ENCODE measurements around the gene MESP1. TPM values are rescaled to one million over a fixed set of nuclear protein-coding genes. Genes with fewer than 3 reads are reported as not detected.
A peak's percentile ranks its signal among the peaks of the same experiment; 100 is the strongest.

Gene MESP1
- polyA plus RNA-seq, 1 donor from 2014 or later, result 4.8 TPM

DNA sequence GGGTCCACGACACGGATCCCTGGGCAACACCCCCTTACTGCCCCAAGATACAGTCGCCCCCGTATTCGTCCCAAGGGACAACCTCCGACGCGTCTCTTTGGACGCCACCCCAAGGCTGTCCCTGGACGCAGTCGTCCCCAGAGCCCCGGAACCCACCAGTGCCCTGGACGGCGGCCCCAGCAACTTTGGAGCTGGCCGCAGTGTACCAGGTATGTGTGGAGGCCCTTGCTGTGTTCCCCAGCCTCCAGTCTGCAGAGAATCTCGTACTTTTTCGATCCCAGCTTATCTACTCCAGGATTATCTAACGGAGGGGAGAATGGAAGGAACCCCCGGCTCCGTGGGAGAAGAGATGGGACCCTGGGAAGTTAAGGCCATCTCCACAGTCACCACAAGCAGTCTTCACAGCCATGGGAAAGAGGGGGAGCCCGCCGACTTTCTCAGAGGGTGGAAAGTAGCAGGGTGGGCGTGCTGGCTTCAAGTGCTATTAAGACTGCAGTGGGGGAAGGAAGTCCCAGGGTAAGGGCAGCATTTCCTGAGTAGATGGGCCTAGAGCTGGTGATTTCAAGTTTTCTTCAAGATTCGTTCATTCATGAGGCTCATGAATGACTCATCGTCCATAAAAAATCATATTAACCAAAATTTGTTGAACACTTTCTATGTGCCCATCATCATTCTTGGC is 26.2 kb upstream of the MESP1 start:
- Histone ChIP-seq H3K9me3 (ENCODE audit: low read length) (no peaks in the 10 kb centered on the region), H3K4me2 (ENCODE audit: low read length) (no peak overlapping the region), H3K27ac (ENCODE audit: low read length) (no peak overlapping the region), H3K79me2 (replicated peaks; ENCODE audit: insufficient read depth, low read length) (no peaks in the 10 kb centered on the region), H3K9me2 (ENCODE audit: insufficient read depth, low read length) (no peaks in the 10 kb centered on the region), H3K9ac (ENCODE audit: low read length) (no peak overlapping the region), H3K4me3 (ENCODE audit: low read length) (peak overlapping the region; percentile 77), H3K27me3 (ENCODE audit: insufficient read depth, low read depth, low read length) (peaks cover 3% of the 10 kb centered on the region), H3F3A (ENCODE audit: insufficient read depth, low read length, poor library complexity, severe bottlenecking) (no peaks in the 10 kb centered on the region), H4K20me1 (ENCODE audit: insufficient read depth) (no peaks in the 10 kb centered on the region), H2AFZ (ENCODE audit: low read depth, low read length) (no peak overlapping the region), H3K36me3 (ENCODE audit: insufficient read depth, low read length) (no peaks in the 10 kb centered on the region)
- TF ChIP-seq, protein P1, sequence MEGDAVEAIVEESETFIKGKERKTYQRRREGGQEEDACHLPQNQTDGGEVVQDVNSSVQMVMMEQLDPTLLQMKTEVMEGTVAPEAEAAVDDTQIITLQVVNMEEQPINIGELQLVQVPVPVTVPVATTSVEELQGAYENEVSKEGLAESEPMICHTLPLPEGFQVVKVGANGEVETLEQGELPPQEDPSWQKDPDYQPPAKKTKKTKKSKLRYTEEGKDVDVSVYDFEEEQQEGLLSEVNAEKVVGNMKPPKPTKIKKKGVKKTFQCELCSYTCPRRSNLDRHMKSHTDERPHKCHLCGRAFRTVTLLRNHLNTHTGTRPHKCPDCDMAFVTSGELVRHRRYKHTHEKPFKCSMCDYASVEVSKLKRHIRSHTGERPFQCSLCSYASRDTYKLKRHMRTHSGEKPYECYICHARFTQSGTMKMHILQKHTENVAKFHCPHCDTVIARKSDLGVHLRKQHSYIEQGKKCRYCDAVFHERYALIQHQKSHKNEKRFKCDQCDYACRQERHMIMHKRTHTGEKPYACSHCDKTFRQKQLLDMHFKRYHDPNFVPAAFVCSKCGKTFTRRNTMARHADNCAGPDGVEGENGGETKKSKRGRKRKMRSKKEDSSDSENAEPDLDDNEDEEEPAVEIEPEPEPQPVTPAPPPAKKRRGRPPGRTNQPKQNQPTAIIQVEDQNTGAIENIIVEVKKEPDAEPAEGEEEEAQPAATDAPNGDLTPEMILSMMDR (IDR thresholded peaks at IDR 0.05; ENCODE audit: poor library complexity, severe bottlenecking), result no peak
- TF ChIP-seq TAF1 (IDR thresholded peaks at IDR 0.05; ENCODE audit: low read depth), result no peak
- TF ChIP-seq RAD21 (conservative IDR thresholded peaks at IDR 0.05), result no peak
- no peak for TF ChIP-seq EZH2 (IDR thresholded peaks at IDR 0.05; ENCODE audit: borderline replicate concordance, insufficient read depth, low read length, poor library complexity, severe bottlenecking)

DNA sequence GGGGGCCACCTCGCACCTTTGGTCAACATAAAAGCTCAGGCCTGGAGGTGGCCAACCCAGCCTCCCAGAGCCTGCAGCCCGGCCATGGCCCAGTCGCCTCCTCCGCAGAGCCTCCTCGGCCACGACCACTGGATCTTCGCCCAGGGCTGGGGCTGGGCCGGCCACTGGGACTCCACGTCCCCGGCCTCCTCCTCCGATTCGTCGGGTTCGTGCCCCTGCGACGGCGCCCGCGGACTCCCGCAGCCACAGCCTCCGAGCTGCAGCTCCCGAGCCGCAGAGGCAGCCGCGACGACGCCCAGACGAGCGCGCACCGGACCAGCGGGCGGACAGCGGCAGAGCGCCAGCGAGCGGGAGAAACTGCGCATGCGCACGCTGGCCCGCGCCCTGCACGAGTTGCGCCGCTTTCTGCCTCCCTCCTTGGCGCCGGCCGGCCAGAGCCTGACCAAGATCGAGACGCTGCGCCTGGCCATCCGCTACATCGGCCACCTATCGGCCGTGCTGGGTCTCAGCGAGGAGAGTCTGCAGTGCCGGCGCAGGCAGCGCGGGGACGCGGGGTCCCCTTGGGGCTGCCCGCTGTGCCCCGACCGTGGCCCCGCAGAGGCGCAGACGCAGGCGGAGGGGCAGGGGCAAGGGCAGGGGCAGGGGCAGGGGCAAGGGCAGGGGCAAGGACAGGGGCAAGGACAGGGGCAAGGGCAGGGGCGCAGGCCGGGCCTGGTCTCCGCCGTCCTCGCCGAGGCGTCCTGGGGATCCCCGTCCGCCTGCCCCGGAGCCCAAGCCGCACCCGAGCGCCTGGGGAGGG is 25.4 kb upstream of the MESP1 start, which contains the start of gene MESP2:
MESP2 (plus strand) TSS at position 59 of the 799 bp plus-strand sequence; CDS start at position 85, 26 bp downstream.
- H3K27me3 ChIP-seq (ENCODE audit: insufficient read depth, low read depth, low read length), result peaks cover 3% of the 10 kb centered on the region
- H3K9me3 ChIP-seq (ENCODE audit: low read length), result no peaks in the 10 kb centered on the region
- no peaks in the 10 kb centered on the region for H3K9me2 ChIP-seq (ENCODE audit: insufficient read depth, low read length)
- H3K4me2 ChIP-seq (ENCODE audit: low read length), result no peak within 1 kb of the TSS
- H2AFZ ChIP-seq (ENCODE audit: low read depth, low read length), result peak within 1 kb of the TSS; percentile 32
- no peak within 1 kb of the TSS for H3K27ac ChIP-seq (ENCODE audit: low read length)
- no peaks in the 10 kb centered on the region for H3K36me3 ChIP-seq (ENCODE audit: insufficient read depth, low read length)
- no peaks in the 10 kb centered on the region for H4K20me1 ChIP-seq (ENCODE audit: insufficient read depth)
- peak within 1 kb of the TSS; percentile 77 for H3K4me3 ChIP-seq (ENCODE audit: low read length)
- H3K79me2 ChIP-seq (replicated peaks; ENCODE audit: insufficient read depth, low read length), result no peaks in the 10 kb centered on the region
- peak within 1 kb of the TSS; percentile 59 for H3K9ac ChIP-seq (ENCODE audit: low read length)
- TF ChIP-seq MXI1 (conservative IDR thresholded peaks at IDR 0.05; ENCODE audit: poor library complexity, severe bottlenecking) (no peak), RAD21 (conservative IDR thresholded peaks at IDR 0.05) (no peak)
- TF ChIP-seq, protein P1 (IDR thresholded peaks at IDR 0.05; ENCODE audit: poor library complexity, severe bottlenecking), result peak; percentile 58
- TF ChIP-seq, protein P2, sequence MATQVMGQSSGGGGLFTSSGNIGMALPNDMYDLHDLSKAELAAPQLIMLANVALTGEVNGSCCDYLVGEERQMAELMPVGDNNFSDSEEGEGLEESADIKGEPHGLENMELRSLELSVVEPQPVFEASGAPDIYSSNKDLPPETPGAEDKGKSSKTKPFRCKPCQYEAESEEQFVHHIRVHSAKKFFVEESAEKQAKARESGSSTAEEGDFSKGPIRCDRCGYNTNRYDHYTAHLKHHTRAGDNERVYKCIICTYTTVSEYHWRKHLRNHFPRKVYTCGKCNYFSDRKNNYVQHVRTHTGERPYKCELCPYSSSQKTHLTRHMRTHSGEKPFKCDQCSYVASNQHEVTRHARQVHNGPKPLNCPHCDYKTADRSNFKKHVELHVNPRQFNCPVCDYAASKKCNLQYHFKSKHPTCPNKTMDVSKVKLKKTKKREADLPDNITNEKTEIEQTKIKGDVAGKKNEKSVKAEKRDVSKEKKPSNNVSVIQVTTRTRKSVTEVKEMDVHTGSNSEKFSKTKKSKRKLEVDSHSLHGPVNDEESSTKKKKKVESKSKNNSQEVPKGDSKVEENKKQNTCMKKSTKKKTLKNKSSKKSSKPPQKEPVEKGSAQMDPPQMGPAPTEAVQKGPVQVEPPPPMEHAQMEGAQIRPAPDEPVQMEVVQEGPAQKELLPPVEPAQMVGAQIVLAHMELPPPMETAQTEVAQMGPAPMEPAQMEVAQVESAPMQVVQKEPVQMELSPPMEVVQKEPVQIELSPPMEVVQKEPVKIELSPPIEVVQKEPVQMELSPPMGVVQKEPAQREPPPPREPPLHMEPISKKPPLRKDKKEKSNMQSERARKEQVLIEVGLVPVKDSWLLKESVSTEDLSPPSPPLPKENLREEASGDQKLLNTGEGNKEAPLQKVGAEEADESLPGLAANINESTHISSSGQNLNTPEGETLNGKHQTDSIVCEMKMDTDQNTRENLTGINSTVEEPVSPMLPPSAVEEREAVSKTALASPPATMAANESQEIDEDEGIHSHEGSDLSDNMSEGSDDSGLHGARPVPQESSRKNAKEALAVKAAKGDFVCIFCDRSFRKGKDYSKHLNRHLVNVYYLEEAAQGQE (IDR thresholded peaks at IDR 0.05; ENCODE audit: borderline replicate concordance), result no peak
- H3F3A ChIP-seq (ENCODE audit: insufficient read depth, low read length, poor library complexity, severe bottlenecking), result no peaks in the 10 kb centered on the region

Data from neural cell (in vitro differentiated cells).